Umbilical cord (tissue), 2 donors: ENCODE data around the gene RABGAP1L. TPM values are rescaled to one million over a fixed set of nuclear protein-coding genes. Genes with fewer than 3 reads are reported as not detected.
"Not testable (repeated sequence)": the region's sequence is repeated elsewhere in the genome, so short reads cannot be mapped to it uniquely, and the experiment has no call there.

Experiments used
- DNase-seq: peaks from one replicate; pipeline ENCODE4 v3.0.0-alpha.2; 2015; ENCODE audit warnings: low spot score
- total RNA-seq: library from RNA; depleted of rRNA; stranded (reverse); fragments of >200 nt; gene quantifications from one replicate; pipeline ENCODE4 v1.2.3, GENCODE V29; 2014; ENCODE audit warnings: low replicate concordance; ENCODE audit not compliant: insufficient read depth

Gene RABGAP1L
- total RNA-seq, 1 donor from 2014 or later, result 40.9 TPM

DNA sequence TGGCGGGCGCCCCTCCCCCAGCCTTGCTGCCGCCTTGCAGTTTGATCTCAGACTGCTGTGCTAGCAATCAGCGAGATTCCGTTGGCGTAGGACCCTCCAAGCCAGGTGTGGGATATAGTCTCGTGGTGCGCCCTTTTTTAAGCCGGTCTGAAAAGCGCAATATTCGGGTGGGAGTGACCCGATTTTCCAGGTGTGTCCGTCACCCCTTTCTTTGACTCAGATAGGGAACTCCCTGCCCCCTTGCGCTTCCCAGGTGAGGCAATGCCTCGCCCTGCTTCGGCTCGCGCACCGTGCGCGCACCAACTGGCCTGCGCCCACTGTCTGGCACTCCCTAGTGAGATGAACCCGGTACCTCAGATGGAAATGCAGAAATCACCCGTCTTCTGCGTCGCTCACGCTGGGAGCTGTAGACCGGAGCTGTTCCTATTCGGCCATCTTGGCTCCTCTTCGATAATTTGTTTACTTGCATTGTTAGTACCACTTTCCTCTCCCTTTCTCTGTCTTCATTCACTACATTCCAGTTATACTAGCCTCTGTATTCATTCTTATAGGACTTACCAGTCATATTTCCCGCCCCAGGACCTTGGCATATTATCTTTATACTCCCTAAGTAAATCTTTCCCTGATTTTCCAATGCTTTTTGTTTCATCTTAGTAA lies 79.7 kb downstream of the RABGAP1L start:
- not testable (repeated sequence) for DNase-seq

DNA sequence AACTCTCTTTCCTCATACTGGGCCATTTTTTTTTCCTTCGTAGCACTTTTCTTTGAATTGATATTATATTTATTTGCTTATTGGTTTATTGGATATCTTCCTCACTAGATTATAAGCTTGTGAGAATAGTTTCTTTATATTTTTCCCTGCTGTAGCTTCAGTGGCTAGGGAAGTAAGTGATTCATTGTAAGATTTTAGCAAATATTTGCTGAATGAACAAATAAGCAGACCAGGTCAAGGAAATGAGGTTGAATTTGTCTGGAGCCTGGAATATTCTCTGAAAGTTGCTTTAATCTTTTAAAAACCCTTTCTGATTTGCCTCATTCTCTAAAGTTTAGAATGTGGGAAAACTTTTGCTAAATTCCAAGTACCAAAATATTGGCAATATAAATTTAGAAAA lies 80.2 kb downstream of the RABGAP1L start:
- DNase-seq, result no peak

DNA sequence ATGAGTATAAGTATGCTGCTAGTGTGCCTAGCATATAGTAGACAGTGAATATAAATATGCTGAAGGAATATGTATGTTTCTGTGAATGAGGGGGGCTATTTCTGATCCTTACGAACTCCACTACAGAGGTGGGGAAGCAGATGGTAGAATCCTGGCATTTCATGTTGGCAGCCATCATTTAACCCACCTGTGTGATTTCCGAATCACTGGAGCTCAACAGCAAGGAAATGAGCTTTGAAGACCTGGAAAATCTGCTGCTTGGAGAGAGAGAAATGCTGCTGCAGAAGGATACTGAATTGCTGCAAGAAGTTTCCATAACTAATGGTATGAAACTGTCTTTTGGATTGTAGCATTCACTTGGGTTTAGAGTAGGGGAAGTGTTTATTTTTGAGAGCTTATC lies 83.5 kb downstream of the RABGAP1L start:
- DNase-seq, result no peak

DNA sequence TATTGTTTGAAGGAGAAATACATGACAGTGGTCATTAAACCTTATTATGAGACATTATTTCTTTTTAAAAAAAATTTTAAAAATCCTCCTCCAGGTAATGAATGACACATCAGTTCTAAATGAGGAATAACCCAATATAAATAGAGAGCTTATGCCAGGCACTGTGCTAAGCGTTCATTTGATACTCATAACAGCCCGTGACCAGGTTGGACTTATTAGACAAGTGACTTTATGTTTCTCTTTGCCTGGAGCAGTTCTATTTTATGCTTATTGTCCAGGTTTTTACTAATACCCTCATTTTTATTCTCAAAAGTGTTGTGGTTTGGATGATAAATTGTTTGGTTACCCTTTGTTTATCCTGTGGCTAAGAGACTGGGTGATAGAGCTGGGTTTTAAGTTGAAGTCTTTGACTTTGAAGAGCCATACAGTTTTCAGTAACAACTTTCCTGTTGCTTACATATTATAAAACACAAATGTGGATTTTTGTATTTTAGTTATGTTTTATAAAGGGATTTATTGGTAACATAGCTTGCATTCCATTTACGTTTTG lies 84.2 kb downstream of the RABGAP1L start:
- DNase-seq, result no peak

DNA sequence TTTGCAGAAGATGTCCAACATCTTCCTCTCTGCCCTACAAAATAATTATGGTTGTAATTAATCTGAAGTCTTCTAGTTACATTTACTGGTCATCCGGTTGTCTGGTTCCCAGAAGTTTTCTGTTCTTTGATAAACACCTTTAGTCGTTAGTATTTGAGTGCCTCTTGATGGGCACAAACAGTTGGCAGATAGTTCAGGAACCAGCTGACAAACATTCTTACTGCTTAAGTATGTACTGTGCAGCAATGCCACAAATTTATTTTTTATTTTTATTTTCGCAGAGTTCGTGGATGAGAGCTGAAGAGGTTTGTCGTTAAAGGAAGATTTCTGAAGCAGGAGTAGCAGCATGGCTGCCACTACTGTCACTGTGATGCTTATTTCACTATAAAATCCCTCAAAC lies 84.7 kb downstream of the RABGAP1L start:
- no peak for DNase-seq

DNA sequence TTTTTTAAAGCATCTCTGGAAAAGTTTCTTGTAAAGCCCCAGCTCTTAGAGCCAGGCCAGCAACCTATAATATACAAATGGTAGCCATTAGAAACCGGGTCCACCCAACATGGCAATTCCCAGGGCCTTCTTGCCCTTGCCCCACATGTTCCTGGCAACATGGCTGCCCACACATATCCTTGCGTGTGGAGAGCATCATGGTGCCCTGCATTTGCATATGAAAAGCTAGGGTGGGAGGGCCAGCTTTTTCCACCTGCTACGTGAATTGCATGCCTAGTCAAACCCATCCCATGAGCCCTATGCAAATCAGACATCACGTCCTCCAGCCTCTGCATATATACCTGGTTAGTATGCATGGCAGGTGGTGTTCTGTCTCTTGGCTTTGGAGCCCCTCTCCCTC lies 88.2 kb downstream of the RABGAP1L start:
- DNase-seq, result no peak

DNA sequence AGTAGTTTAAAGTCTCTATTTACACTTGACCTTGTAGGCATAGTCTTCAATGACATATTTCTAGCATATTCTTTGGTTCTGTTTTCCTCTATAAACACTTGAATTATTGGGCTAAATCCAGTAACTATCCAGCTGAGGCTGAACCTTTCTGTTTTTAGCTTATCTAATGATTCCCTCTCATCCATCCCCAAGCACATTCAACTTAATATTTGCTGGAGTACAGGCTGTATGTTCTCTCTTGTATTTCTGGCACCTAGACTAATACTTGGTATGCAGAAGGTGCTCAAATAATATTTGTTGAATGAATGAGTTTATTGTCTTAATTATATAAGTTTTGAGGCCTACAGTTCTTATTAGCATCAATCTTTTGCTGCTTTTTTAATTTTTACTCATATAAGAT lies 88.7 kb downstream of the RABGAP1L start:
- no peak for DNase-seq

DNA sequence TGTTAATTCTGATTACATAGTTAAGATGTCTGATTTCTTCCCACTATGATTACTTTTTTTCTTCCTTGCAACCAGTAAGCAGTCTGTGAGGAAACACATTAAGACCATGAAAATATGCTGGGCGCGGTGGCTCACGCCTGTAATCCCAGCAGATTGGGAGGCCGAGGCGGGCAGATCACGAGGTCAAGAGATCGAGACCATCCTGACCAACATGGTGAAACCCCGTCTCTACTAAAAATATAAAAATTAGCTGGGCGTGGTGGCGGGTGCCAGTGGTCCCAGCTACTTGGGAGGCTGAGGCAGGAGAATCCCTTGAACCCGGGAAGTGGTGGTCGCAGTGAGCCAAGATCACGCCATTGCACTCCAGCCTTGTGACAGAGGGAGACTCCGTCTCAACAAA lies 97.1 kb downstream of the RABGAP1L start:
- not testable (repeated sequence) for DNase-seq

DNA sequence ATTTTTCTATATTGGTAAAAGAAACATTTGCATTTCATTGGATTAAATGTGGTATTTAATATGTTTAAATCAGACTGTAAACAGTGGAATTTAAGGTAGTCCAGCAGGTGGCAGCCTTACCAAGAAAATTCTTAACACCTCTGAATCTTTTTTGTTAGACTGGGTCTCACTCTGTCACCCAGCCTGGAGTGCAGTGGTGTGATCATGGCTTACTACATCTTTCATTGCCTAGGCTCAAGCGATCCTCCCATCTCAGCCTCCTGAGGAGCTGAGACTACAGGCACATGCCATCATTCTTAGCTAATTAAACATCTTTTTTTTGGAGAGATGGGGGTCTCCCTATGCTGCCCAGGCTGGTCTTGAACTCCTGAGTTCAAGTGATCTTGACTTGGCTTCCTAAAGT lies 98.8 kb downstream of the RABGAP1L start:
- DNase-seq, result peak; percentile 23

DNA sequence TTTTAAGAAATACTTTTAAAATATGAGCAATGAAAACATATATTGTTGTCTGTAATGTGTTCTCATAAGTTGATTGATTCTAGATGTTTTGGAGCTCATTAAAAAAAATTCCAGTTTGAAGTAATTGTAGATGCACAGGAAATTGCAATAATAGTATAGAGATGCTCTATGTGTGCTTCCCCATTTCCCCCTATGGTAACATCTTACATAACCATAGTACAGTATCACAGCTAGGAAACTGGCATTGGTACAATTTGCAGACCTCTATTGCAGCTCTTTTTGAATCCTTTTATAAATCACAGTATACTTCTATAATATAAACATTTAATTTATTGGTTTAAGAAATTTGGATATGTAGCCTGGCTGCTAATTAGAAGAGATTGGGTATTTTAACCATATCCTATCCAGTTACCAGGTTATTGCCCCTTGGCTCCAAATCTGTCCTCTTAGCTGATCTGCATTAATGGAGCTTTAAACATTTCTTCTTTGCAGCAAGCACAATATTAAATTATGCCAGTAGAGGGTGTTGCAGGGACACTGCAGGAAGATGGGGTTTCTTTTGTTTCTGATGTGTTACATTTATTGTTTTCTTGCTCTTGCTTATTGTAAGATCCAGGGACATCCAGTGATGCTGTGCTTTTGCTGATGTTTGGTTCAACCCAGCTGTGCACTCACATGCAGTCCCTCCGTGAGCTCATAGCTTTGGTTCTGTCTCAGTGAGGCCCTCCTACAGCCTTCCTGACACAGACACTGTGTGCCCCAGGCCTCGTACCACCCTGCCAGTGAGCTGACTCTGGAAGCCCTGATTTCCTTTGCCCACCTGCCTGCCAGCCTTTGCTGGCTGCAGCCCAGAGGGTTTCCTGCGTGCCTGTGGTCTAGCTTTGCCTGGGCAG lies 103.3 kb downstream of the RABGAP1L start:
- peak; percentile 47 for DNase-seq

DNA sequence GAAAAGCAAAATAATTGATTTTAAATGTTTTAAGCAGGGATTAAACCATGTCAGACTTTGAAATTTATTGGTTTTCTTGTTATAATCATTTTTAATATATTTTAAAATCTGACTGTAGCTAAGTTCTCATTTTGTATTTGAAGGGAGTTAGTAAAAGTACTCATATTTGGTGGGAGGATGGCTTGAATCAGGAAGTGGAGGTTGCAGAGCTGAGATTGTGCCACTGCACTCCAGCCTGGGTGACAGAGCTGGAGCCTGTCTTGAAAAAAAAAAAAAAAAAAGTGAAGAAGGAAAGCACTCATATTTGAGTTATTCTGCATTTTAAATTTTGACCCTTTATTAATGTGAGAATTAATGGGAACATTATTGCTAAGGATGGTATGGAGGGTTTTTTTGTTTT lies 106.0 kb downstream of the RABGAP1L start:
- no peak for DNase-seq

DNA sequence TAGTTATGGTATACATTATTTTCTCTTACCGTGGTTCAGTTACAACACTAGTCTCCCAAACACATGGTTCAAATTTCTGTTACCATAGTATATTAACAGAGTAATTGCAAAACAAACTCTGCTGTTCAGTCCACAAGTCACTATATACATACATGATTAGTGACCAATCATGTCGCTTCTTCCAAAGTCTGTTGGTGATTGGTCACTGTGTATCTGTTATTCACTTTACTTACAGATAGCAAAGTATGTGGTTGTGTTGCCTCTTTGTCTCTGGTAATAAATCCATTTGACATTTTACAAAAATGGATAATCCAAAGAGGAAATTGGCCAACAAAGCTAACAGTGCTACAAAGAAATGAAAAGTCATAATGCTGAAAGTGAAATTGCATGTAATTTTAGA lies 107.2 kb downstream of the RABGAP1L start:
- no peak for DNase-seq

DNA sequence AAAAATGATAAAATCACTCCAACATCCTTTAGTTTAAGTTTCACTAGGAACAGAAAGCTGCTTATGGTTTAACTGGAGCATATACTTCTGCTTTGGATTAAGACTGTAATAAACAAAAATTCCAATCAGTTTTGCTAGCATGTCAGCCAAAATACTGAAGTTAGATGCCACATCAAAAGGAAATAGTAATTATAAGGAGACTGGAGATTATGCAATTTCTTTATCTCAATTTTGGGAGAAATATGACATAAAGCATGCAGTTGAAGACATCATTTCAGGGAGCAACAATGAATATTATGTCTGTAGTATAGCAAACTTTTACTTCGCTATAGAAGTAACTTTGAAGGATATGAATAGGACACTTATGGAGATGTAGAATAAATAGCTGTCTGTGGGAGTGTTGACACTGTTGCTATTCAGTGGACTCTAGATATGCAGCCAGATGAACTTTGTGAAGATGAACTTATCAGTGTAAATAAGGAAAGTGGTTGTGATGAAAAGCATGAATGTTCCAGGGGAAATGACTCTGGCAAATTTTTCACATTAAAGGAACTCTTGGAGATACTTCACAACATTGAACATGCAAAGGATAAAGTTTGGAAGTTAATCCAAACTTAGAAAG lies 107.8 kb downstream of the RABGAP1L start:
- peak; percentile 49 for DNase-seq

DNA sequence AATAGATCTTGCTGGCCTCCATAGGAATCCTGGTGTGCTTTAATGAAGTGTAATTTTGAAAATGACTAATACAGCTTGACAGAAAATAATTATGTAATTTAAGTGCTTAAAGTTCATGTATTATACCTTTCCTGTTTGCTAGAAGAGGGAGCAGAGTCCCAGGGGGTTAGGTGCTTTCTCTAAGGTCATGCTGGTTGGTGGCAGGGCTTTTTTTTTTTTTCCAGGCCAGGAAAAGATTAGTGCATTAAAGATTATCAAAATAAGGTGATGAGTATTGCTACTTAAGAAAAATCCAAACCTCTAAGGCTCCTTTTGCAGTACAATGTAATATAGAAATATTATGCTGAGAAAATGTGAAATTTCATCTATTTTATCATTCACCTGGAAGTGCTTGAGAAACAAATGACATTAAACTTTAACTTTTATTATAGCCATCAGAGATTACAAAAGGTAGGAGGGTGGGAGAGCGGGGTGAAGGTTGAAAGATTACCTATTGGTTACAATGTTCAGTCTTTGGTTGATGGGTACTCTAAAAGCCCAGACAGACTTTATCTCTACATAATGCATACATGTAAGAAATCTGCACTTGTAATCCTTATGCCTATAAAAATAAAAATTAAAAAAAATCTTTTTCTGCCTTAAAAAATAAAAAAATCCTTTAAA lies 110.8 kb downstream of the RABGAP1L start:
- no peak for DNase-seq

DNA sequence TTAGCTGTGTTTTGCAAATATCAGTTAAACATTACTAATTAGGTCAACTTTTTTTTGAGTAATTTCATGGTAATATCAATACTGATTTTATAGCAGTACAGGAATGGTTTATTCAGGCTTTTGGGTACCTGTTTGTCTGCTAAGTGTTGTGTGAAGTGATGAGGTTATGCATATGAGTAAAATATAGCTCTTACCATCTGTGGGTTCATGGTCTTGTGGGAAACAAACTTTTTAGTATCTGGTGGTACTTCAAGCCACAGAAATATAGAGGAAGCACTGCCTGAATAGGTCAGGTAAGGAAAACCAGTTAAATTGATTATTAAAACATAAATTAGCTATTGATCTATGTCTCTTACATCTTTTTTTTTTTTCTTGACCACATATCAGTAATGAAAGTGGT lies 113.9 kb downstream of the RABGAP1L start:
- no peak for DNase-seq

DNA sequence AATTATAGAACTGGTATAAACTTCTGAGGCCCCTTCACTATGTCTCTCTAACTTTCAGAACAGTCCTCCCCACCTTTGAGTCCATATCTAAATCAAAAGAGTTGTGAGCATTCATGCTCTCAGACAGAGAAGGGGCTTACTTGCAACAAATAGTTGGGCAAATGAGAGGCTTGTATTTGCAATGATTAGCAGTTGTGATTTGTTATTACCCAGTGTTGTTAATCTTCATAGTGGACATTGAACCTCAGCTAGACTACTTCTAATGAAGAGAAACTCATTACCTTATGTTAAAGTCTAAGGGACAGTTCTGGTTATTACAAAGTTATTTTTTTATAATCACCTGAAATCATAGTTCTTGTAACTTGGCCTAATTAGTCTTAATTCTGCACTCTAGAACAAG lies 114.5 kb downstream of the RABGAP1L start:
- DNase-seq, result no peak

DNA sequence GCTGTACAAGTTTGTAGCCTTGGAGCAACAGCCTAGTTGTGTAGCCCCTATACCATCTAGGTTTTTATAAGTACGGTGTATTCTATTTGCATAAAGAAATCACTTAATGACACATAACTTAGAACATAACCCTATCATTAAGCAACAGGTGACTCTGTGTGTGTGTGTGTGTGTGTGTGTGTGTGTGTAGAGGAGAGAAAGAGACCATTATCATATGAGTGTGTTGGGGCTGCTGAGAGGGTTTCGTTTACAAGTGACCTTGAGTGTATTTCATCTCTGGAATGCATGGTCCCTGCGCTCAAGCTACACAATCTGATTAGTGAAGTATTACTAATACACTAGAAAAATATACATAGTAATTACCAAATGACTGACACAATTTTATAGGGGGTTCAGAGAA lies 115.1 kb downstream of the RABGAP1L start:
- no peak for DNase-seq

DNA sequence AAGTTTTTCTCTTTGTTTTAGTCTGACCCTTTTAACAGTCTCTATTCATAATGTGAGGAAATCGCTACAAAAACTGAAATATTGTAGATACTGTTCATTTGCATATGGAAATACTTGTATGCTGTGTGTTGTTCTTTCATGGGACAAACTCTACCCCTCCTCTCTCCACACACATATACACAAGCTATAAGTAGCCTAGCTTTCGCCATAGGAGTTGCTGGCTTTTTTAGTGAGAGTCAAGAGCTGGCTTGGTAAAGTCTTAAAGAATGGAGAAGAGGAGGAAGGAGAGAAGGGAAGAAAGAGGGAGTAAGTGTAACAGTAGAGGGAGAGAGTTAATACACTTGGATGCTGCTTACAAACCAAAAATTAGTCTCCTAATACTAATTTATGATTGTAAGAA lies 115.6 kb downstream of the RABGAP1L start:
- no peak for DNase-seq

DNA sequence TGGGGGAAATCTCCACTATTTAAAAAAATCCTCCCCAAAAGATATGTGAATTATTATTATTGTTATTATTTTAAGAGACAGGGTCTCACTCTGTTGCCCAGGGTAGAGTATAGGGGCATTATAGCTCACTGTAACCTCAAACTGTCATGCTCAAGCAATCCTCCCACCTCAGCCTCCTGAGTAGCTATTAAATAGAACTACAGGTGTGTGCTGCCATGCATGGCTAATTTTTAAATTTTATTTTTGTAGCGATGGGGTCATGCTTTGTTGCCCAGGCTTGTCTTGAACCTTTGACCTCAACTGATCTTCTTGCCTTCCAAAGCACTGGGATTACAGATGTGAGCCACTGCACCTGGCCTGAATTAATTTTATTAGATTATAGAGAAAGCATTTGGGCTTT lies 116.8 kb downstream of the RABGAP1L start:
- DNase-seq, result no peak

DNA sequence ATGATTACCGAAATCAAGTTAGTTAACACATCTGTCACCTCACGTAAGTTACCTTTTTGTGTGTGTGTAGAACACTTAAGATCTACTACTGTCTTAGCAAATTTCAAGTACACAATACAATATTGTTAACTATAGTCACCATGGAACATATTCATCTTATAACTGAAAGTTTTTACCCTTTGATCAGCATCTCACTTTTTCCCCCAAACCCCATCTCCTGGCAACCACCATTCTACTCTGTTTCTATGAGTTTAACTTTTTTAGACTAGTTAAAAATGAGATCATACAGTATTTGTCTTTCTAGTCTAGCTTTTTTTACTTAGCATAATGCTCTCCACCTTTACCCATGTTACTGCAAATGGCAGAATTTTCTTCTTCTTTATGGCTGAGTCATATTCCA lies 124.7 kb downstream of the RABGAP1L start:
- no peak for DNase-seq

DNA sequence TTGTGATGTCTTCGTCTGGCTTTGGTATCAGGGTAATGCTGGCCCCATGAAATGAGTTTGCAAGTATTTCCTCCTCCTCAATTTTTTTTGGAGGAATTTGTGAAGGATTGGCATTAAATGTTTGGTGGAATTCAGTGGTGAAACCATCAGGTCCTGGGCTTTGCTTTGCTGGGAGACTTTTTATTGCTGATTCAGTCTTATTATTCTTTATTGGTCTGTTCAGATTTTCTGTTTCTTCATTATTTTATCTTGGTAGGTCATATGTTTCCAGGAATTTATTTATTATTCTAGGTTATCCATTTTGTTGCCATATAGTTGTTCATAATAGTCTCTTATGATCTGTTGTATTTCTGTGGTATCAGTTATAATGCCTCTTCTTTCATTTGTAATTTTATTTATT lies 126.7 kb downstream of the RABGAP1L start:
- no peak for DNase-seq
